SH-SY5Y (cell line): ENCODE measurements around the gene RPL10.

Experiments
- GATA2 ChIP-seq: IDR thresholded peaks from 2 replicates; pipeline ENCODE4 v1.6.1; 2011; ENCODE audit warnings: mild to moderate bottlenecking, low read depth, low read length
- GATA3 ChIP-seq: IDR thresholded peaks from 2 replicates; pipeline ENCODE4 v1.6.1; 2011; ENCODE audit warnings: low read depth, mild to moderate bottlenecking, low read length, moderate library complexity

RPL10 gene

DNA sequence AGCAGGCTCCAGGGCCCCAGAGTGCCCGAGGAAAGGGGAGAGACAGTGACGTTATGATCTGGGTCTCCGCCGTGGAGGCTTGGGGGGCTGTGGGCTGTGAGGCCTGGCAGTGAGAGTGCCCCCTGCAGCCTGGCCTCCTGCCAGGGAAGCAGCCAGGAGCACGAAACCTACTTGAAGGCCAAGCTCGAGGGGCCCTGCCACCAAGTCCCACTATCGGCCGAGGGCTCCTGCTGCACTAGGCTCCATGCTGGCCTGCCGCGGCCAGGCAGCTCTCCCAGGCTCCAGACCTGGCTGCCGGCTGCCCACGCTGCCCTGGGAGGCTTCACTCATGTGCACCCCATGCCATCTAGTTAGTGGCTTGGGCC lies 42.4 kb upstream of the RPL10 start:
- TF ChIP-seq GATA2 (no peak), GATA3 (no peak)

DNA sequence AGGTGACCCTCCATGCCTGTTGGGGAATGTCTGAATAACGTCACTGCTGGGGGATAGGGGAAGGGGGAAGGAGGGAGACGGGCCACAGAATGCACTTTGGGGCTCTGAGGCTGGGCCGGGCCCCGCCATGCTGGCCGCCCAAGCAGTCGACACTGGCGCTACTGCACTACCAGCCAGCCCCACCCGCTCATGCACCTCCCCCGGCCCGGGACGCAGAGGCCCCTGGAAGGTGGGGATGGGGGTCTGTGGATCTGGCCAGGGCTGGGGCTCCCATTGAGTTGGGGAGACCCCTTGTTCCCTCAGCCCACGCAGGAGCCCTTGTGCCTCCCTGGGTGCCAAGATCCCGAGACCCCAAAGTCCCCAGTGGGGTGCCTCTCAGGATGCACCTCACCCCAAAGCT lies 41.6 kb upstream of the RPL10 start:
- TF ChIP-seq GATA2 = no peak

DNA sequence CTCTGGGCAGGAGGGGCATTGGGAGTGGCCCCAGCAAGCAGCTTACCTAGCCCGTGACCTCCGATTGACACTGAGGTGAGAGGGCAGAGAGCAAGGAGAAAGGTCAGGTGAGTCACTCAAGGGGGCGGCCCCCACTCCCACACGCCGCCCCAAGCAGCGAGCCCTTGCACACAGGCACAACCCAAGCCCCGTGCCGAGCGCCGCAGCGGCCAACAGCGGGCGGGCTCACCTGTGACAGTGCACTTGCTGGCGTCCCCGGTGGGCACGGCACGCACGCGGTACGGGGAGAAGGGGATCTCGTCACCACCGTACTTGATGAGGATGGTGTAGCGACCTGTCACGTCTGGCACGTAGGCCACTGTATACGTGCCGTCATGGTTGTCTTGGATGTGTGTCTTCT lies 41.0 kb upstream of the RPL10 start:
- no peak for TF ChIP-seq GATA3
- TF ChIP-seq GATA2 = no peak

DNA sequence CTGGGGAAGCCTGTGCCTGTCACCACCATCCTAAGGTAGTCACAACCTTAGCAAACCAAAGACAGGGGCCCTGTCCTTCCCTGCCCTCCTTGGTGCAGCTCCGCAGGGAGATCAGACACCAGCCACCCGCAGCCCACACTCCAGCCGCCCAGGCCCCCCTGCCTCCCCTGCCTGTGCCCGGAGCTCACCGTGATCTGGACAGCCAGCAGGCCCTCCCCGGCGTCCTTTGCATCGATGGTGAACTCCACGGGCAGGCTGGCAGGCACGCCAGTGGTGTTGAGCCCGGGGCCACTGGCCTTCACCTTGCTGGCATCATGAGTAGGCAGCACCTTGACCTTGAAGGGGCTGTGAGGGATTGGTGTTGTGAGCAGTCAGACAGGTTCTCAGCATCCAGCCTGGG lies 40.2 kb upstream of the RPL10 start:
- TF ChIP-seq GATA3 (no peak), GATA2 (no peak)

DNA sequence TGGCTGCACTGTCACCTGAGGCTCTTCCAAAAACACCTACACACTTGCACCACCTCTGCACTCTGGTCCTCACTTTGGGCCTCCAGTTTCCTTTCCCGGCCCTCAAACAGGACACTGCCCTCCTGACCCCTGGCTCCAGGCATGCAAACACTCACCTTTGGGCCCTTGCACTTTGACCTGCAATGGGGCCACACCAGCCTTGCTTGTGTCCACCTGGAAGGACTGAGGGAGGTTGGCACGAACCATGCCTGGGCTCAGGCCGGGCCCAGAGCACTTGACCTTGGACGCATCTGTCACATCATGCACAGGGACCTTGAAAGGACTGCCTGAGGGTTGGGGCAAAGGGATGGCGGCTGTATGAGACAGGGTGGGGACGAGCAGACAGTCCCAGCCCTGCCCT lies 39.3 kb upstream of the RPL10 start:
- no peak for TF ChIP-seq GATA2

DNA sequence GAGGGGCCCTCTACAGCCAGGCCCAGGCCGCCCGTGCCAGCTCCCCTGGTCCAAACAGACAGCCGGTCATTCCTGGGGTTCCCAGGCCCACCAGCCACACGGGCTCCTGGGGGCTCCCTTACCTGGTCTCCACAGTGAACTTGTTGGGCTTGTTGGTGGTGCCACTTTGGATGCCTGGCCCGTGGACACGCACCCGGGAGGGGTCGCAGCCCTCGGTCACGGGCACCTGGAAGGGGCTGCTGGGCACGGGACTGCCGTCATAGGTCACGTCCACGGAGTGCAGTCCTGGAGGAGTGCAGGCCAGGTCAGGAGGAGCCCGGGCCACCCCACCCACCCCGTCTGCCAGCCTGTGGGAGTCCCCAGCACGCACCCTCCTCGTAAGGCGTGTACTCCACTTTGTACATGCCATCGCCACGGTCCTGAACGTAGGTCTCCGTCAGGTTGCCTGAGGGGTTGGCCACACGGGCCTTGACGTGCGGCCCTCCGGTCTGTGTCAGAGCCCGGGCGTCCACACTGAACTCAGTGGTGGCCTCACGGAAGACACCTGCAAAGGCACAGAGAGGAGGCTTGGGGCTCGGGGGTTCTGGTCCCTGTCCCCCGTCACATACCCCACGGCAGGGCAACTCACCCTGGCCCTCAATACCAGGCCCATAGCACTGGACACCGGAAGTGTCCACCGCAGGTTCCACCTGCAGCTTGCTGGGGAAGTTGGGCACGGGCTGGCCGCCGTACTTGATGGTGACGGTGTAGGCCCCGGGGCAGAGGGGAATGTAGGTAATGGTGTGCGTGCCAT lies 38.6 kb upstream of the RPL10 start:
- no peak for TF ChIP-seq GATA3
- no peak for TF ChIP-seq GATA2

DNA sequence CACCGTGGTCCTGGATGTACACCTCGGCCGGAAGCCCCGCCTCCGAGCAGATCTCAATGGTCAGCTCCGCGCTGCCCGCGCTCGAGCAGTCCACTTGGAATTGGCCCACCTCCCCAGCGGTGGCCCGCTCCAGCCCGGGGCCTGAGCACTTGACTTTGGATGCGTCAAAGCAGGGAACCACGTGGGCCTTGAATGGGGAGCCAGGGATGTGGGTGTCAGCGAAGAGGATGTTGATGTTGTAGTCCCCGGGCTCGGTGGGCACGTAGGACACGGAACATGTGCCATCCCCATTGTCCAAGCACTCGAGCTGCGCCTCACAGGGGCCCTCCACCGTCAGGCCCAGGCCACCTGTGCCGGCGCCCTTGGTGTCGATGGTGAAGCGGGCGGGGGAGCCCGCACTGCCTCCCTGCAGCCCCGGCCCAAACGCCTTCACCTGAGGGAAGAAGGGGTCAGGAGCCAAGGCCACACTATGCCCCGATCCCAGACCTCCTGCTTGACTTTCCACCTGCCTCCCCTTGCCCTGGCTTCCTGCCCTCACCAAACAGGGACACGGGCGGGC lies 37.9 kb upstream of the RPL10 start:
- TF ChIP-seq GATA2 (no peak), GATA3 (no peak)

DNA sequence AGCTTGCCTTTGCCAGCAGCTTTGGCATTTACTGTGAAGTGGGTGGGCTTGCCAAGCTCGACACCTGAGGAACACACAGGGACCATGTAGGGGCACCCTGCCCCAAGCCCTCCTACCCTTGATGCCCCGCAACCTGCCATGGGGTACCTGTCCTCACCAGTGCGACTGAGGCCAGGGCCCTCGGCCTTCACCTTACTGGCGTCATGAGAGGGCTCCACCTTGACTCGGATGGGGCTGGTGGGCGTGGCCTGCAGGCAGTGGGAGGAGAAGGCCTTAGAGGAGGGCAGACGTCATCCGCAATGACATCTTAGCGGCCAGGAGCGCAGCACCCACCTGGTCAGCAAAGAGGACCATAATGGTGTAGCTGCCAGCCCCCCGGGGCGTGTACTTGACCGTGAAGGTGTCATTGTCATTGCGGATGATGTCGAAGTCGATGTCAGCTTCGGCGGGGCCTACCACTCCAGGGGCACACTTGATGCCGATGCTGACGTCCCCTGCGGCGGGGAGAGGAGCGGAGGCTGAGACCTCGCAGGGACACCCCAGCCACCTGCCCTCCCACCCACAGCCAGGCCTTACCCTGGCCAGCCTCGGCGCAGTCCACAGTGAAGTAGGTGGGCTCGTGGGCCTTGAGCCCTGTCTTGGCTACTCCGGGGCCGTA lies 36.0 kb upstream of the RPL10 start:
- TF ChIP-seq GATA3 (no peak), GATA2 (no peak)

DNA sequence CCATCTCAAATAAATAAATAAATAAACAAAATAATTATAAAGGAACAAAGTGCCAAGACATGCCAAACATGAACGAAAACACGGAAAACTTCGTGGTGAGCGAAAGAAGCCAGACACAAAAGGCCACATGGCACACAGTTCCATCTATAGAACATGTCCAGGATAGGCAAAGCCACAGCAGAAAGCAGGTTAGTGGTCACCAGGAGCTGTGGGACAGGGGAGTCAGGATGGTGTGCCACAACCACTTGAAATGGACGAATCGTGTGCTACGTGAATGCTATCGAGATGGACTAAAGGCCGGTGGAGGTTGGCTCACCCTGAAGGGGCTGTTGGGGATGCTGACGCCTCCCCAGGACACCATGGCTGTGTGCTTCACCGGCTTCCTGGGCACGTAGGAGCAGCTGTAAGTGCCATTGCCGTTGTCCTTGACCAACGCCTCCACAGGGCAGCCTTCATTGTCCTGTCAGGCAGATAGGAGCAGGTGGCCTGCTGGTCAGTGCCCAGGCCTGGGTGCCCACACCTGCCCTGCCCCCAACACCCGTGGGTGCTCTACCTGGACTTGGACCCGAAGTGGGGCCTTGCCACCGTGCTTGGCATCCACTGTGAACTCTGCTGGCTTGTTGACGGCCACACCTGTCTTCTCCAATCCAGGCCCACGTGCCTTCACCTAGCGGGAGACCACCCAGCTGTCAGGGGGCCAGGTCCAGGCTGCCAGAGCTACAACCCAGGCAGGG lies 34.3 kb upstream of the RPL10 start:
- no peak for TF ChIP-seq GATA3
- no peak for TF ChIP-seq GATA2

DNA sequence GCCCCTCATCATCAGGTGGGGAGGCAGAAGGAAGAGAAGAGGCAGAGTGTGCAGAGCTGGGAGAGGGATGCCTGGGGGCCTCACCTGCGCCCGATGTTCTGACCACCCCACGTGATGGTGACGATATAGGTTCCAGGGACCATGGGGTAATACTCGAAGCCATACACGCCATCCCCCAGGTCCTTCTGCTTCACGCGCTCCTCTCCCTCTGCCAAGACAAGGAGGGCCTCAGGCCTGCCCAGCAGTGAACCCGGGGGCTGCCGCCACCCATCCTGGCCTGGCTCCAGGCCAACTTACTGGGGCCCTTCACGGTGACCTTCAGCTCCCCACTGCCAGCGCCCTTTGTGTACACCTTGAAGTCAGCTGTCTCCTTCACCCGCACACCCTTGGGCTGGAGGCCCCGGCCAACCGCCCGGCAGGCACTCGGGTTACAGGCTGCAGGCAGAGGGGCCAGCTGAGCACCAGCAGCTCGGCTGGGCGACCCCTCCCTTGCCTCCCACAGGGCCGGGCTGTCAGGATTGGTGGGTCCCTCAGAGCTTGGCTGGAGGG lies 33.1 kb upstream of the RPL10 start:
- TF ChIP-seq GATA3 (no peak), GATA2 (no peak)

DNA sequence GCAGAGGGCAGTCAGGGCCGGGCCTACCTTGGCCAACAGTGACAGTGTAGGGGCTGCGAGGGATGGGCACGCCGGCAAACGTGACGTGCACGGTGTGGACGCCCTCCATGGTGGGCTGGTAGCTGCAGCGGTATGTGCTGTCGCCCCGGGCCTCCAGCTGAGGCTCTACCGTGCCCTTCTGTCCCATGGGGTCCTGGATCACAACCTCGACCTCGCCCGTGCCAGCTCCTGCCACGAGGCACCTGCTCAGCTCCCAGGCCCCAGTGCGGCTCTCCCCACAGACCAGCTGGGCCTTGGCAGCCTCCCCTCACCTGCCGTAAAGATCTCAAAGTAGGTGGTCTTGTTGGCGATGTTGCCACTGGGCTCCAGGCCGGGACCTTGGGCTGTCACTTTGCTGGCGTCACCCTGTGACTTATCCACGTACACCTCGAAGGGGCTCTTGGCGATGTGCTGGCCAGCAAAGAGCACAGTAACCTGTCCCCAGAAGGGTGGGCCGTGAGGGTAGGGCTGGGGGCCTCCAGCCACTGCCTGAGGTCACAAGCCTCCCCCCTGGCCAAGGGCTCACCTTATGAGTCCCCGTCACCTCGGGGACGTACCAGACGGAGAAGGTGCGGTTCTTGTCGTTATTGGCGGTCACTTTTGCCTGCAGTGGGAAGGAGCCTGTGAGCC lies 32.0 kb upstream of the RPL10 start:
- TF ChIP-seq GATA3 (no peak), GATA2 (no peak)

DNA sequence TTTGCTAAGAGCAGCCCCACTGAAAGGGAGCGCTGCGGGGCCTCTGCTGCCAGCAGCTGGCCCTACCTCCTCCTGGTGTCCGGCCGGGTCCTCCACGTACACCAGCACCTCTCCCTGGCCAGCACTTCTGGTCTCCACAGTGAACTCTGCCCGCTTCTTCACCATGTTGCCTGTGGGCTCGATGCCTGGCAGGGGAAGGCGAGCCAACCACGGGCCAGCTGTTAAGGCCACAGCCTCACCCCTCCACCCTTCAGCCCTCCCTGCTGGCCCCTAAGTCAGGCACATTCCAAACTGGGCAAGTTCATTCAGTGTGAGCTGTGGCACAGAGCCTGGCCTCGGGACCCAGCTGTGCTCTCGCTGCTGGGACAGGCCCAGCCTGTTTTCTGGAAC lies 31.5 kb upstream of the RPL10 start:
- no peak for TF ChIP-seq GATA2
- no peak for TF ChIP-seq GATA3

DNA sequence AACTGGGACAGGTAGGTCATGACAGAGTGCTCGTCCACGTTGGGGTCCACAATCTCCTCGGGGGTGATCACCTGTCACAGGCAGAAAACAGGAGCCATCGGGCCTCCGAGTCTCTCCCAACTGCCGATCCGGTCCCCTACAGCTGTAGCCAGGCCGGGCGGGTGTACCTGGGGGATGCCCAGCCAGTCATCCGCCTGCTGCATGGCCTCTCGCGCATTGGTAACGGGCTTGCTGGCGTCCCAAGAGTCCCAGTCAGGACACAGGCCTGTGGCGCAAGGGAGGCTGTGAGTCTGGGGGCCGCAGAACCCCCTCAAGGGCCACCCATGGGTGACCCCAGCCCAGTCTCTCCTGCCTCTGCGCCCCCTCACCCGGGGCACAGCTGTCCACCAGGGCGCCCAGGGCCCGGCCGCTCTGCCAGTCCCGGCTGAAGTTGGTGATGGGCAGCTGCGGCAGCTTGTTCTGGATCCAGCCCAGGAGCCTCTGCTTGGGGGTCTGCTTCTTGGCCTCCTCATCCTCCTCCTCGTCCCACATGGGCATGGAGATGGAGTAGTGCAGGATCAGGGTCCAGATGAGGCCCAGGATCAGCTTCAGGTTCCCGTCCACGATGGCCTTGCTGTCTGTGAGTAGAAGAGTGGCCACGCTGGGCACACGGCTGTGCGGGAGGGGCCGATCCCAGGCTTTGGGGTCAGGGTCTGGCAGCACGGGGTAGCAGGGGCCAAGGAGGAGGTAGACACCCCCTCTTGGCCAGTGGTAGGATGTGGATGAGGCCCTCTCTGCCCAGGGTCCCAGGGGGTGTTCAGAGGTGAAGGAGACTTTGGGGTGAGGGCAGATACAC lies 30.5 kb upstream of the RPL10 start:
- TF ChIP-seq GATA2 (no peak), GATA3 (no peak)
